GM10266 (cell line): ENCODE data around the gene MBP.
A peak's percentile ranks its signal among the peaks of the same experiment; 100 is the strongest.
"Not testable (repeated sequence)": the region's sequence is repeated elsewhere in the genome, so short reads cannot be mapped to it uniquely, and the experiment has no call there.

Source experiments
- DNase-seq: peaks from one replicate; pipeline ENCODE4 v3.0.0; 2012; ENCODE audit errors: extremely low spot score
- TF ChIP-seq, protein P1 (sequence below): IDR thresholded peaks from 2 replicates; pipeline ENCODE4 v1.5.1; 2012; ENCODE audit warnings: mild to moderate bottlenecking, low read depth; ENCODE audit not compliant: control insufficient read depth, insufficient read depth; ENCODE audit errors: missing control alignments

The MBP gene

DNA sequence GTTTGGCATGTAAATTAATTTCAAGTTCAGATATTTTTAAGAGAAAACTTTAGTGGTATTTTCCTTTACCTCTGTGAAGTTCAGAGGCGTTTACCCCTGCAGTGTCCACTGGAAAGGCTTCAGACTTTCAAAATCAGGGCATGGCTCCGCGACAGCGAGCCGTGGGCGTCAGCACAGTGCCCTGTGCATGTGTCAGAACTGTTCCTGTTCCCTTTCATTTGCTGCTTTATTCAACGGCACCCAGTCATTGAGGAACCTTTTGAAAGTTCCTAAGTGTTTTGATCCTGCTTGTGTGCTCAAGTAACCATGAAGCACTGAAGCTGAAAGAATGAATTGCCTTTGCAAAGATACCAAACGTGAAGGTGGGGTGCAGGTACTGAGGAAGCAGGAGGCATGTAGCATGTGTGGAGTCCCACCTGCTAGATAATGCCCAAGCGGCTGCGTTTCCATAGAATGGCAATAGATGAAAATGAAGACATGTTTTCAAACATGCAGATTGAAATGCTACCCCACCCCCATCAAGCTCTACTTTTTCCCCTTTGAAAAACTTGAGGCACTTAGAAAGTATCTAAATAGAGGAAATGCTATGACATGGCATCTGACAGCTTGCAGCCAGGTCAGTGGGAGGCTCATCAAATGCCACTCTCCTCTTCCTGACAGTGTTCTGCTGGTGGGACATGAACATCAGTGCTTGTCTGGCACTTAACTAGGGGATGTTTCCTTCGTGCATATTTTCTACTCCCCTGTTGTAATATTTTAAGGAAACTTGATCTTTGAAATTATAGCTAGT is 161.6 kb downstream of the MBP start:
- no peak for DNase-seq
- TF ChIP-seq, protein P1, sequence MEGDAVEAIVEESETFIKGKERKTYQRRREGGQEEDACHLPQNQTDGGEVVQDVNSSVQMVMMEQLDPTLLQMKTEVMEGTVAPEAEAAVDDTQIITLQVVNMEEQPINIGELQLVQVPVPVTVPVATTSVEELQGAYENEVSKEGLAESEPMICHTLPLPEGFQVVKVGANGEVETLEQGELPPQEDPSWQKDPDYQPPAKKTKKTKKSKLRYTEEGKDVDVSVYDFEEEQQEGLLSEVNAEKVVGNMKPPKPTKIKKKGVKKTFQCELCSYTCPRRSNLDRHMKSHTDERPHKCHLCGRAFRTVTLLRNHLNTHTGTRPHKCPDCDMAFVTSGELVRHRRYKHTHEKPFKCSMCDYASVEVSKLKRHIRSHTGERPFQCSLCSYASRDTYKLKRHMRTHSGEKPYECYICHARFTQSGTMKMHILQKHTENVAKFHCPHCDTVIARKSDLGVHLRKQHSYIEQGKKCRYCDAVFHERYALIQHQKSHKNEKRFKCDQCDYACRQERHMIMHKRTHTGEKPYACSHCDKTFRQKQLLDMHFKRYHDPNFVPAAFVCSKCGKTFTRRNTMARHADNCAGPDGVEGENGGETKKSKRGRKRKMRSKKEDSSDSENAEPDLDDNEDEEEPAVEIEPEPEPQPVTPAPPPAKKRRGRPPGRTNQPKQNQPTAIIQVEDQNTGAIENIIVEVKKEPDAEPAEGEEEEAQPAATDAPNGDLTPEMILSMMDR: no peak

DNA sequence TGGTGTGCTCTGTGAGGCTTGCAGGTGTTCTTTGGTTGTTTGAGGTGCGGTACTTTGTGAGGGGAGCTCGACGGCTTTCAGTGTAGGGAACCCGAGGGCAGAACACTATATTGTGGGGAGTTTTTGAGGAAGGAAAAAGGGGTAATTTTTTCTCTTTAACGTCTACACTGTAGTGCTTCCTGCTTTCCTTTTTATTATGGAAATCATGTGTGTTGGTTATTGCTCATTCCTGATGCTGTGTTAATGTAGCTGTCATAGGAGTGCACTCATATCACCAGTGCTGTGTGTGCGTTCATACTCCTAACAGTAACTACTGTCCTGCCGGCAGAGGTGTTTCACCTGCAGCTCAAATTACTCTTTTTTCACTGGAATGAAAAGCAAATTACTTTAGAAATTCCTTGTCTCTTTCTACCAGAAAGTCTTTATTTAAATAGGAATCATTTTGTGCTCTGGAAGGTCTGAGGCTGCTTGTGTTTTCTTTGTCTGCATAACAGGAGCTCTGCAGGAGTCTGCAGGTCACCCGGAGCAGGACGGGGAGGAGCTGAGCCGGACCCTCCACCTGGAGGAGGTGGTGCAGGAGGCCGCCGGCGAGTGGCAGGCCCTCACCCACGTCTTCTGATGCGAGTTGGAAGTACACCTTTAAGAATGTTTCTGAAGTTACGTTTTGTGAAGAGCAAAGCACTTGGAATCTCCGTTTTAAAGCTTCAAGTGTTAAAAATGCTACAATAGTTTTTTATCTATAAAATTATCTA is 164.7 kb downstream of the MBP start:
- TF ChIP-seq, protein P1: no peak
- DNase-seq: no peak

DNA sequence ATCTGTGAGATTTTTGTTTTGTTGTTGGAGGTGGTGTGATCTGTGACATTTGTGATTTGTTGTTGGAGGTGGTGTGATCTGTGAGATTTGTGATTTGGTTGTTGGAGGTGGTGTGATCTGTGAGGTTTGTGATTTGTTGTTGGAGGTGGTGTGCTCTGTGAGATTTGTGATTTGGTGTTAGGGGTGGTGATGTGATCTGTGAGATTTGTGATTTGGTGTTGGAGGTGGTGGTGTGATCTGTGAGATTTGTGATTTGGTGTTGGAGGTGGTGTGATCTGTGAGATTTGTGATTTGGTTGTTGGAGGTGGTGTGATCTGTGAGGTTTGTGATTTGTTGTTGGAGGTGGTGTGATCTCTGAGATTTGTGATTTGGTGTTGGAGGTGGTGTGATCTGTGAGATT is 165.3 kb downstream of the MBP start:
- DNase-seq: not testable (repeated sequence)

DNA sequence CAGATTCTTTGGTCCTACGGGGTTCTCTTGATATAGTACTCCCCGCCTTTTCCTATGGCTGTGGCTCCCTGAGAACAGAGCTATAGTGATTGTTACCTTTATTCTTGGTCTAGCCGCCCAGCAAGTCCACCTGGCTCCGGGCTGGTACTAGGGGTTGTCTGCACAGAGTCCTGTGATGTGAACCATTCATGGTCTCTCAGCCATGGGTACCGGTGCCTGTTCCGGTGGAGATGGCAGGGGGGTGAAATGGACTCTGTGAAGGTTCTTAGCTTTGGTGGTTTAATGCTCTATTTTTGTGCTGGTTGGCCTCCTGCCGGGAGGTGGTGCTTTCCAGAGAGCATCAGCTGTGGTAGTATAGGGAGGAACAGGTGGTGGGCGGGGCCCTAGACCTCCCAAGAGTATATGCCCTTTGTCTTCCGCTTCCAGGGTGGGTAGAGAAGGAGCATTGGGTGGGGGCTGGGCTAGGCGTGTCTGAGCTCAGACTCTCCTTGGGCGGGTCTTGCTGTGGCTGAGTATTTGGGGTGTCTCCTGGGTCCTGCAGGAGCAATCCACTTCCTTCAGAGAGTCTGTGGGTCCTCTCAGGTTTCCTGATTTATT is 166.9 kb downstream of the MBP start:
- TF ChIP-seq, protein P1: peak; percentile 22
- not testable (repeated sequence) for DNase-seq

DNA sequence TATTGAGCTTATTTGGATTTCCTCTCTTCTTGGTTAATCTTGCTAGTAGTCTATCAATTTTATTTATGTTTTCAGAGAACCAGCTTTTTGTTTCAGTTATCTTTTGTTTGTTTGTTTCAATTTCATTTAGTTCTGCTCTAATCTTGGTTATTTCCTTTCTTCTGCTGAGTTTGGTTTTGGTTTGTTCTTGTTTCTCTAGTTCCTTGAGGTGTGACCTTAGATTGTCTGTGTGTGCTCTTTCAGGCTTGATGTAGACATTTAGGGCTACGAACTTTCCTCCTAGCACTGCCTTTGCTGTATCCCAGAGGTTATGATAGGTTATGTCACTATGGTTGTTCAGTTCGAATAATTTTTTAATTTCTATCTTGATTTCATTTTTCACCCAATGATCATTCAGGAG is 168.6 kb downstream of the MBP start:
- TF ChIP-seq, protein P1: no peak
- no peak for DNase-seq

DNA sequence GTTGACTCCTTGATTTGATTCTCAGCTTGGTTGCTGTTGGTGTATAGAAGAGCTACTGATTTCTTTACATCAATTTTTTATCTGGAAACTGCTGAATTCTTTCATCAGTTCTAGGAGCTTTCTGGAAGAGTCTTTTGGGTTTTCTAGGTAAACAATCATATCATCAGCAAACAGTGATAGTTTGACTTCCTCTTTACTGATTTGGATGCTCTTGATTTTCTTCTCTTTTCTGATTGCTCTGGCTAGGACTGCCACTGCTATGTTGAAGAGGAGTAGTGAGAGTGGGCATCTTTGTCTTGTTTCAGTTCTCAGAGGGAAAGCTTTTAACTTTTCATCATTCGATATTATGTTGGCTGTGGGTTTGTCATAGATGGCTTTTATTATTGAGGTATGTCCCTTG is 169.7 kb downstream of the MBP start:
- DNase-seq: no peak
- TF ChIP-seq, protein P1: no peak

DNA sequence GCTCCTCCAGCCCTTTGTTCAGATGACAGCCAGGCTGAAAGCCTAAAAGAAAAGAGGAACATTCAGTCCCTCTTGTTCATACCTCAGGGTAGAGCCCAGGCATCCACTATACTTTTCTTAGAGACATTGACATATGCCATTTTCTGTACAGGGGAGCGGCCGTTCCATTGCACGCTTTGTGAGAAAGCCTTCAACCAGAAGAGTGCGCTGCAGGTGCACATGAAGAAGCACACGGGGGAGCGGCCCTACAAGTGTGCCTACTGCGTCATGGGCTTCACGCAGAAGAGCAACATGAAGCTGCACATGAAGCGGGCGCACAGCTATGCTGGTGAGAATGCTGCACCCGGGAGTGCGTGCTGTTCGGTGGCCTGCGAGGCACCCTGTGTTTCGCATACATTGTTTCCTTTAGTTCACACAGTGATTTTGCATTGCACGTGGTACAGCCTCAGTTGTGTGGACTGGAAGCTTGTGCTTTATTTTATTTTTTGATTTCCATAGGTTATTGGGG is 172.0 kb downstream of the MBP start:
- DNase-seq: no peak
- TF ChIP-seq, protein P1: no peak
